ENCODE results near the gene SPDEF. TPM values are rescaled to one million over a fixed set of nuclear protein-coding genes. Genes with fewer than 3 reads are reported as not detected.

Gene SPDEF
- total and polyA plus RNA-seq, 2 of the 13 experiments (the other 11 are each of a cell fraction or from before 2014, with no cell fraction given), result not detected

DNA sequence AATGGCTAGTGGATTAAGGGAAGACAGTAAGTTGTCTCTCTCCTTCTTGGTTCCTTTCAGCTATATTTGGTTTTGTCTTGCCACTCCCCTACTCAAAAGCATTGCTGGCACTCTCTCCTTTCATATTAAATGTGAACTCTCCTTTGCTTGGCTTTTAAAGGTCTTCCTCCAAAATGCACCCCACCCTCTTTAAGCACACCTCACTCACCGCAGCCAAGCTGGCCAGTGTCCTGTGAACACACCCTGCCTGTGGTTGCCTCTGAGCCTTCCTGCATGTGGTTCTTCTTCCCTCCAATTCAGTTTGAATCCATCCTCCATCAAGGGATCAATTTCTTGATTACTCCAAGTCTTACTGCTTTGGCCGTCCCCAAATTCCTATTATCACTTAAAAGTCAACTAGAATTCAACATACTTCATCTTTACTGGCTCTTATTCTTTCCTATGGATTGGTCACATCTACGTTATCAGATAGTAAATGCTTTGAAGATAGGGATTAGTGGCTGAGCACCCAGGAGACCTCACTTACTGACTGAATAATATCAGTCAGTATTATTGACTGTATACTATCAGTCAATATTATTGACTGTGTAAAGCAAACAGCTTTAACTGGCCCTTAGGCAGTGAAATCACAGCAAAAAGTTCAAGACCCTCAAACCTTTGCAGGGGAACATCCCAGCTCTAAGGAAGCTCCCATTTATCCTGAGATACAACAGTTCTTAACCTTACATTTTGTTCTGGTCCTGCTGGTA, 41.6 kb upstream of the SPDEF start (continued):
- TF ChIP-seq MAFK (conservative IDR thresholded peaks at IDR 0.05 in 1 of 2, IDR thresholded peaks at IDR 0.05 in 1 of 2; ENCODE audit: low read length in 2 of 2) (no peak), PLRG1 (conservative IDR thresholded peaks at IDR 0.05) (no peak), KLF13 (CRISPR knock-in tag; IDR thresholded peaks at IDR 0.05) (no peak), MED1 (CRISPR knock-in tag; IDR thresholded peaks at IDR 0.05) (no peak), ZNF792 (CRISPR knock-in tag; IDR thresholded peaks at IDR 0.05) (no peak), NPAS2 (CRISPR knock-in tag; IDR thresholded peaks at IDR 0.05; ENCODE audit: borderline replicate concordance) (no peak), ZNF567 (CRISPR knock-in tag; IDR thresholded peaks at IDR 0.05; ENCODE audit: borderline replicate concordance) (no peak), ZNF790 (CRISPR knock-in tag; IDR thresholded peaks at IDR 0.05; ENCODE audit: borderline replicate concordance) (no peak), ZNF124 (CRISPR knock-in tag; IDR thresholded peaks at IDR 0.05) (no peak), ZNF569 (CRISPR knock-in tag; IDR thresholded peaks at IDR 0.05; ENCODE audit: borderline replicate concordance) (no peak), ZBTB20 (CRISPR knock-in tag; IDR thresholded peaks at IDR 0.05; ENCODE audit: borderline replicate concordance, low read depth) (no peak), SOX13 (IDR thresholded peaks at IDR 0.05) (no peak), SOX13 (CRISPR knock-in tag; conservative IDR thresholded peaks at IDR 0.05 in 1 of 2, IDR thresholded peaks at IDR 0.05 in 1 of 2) (peak in 1 of 2 experiments; percentile 35; a peak in 1 of 4 replicates), ZNF737 (CRISPR knock-in tag; IDR thresholded peaks at IDR 0.05; ENCODE audit: borderline replicate concordance) (no peak), SOX5 (CRISPR knock-in tag; IDR thresholded peaks at IDR 0.05; ENCODE audit: borderline replicate concordance) (no peak), WIZ (CRISPR knock-in tag; IDR thresholded peaks at IDR 0.05) (no peak), RELA (CRISPR knock-in tag; IDR thresholded peaks at IDR 0.05) (no peak), ZIK1 (CRISPR knock-in tag; IDR thresholded peaks at IDR 0.05; ENCODE audit: borderline replicate concordance, low read depth) (no peak)
- TF ChIP-seq, protein P1, sequence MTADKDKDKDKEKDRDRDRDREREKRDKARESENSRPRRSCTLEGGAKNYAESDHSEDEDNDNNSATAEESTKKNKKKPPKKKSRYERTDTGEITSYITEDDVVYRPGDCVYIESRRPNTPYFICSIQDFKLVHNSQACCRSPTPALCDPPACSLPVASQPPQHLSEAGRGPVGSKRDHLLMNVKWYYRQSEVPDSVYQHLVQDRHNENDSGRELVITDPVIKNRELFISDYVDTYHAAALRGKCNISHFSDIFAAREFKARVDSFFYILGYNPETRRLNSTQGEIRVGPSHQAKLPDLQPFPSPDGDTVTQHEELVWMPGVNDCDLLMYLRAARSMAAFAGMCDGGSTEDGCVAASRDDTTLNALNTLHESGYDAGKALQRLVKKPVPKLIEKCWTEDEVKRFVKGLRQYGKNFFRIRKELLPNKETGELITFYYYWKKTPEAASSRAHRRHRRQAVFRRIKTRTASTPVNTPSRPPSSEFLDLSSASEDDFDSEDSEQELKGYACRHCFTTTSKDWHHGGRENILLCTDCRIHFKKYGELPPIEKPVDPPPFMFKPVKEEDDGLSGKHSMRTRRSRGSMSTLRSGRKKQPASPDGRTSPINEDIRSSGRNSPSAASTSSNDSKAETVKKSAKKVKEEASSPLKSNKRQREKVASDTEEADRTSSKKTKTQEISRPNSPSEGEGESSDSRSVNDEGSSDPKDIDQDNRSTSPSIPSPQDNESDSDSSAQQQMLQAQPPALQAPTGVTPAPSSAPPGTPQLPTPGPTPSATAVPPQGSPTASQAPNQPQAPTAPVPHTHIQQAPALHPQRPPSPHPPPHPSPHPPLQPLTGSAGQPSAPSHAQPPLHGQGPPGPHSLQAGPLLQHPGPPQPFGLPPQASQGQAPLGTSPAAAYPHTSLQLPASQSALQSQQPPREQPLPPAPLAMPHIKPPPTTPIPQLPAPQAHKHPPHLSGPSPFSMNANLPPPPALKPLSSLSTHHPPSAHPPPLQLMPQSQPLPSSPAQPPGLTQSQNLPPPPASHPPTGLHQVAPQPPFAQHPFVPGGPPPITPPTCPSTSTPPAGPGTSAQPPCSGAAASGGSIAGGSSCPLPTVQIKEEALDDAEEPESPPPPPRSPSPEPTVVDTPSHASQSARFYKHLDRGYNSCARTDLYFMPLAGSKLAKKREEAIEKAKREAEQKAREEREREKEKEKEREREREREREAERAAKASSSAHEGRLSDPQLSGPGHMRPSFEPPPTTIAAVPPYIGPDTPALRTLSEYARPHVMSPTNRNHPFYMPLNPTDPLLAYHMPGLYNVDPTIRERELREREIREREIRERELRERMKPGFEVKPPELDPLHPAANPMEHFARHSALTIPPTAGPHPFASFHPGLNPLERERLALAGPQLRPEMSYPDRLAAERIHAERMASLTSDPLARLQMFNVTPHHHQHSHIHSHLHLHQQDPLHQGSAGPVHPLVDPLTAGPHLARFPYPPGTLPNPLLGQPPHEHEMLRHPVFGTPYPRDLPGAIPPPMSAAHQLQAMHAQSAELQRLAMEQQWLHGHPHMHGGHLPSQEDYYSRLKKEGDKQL (CRISPR knock-in tag; IDR thresholded peaks at IDR 0.05; ENCODE audit: low read depth), result 0 out of 2 replicates have a peak, but pooled peaks have one; percentile 43

Measured in HepG2 (cell line).